HG03469 (cell line): ENCODE data around the gene CASQ2.
"Not testable (repeated sequence)": the region's sequence is repeated elsewhere in the genome, so short reads cannot be mapped to it uniquely, and the experiment has no call there.

Source experiments
- ATAC-seq: cut with Tn5 transposase; IDR thresholded peaks from one replicate; pipeline ENCODE4 v1.9.1; 2021; ENCODE audit warnings: mild to moderate bottlenecking, moderate library complexity, moderate number of reproducible peaks; ENCODE audit not compliant: unreplicated experiment

CASQ2 gene

GRCh38 chr1:115781851-115782250, 13.3 kb upstream of the CASQ2 start:
- no peak for ATAC-seq

- ATAC-seq, result no peak
Measured at GRCh38 chr1:115781343-115781742, 12.8 kb upstream of the CASQ2 start.

GRCh38 chr1:115780655-115781054, 12.1 kb upstream of the CASQ2 start:
- not testable (repeated sequence) for ATAC-seq

- ATAC-seq, result not testable (repeated sequence)
Measured at GRCh38 chr1:115779075-115779474, 10.6 kb upstream of the CASQ2 start.

GRCh38 chr1:115771847-115772457, 3.4 kb upstream of the CASQ2 start:
- ATAC-seq, result peak; percentile 78

GRCh38 chr1:115771094-115771846, 2.8 kb upstream of the CASQ2 start:
- ATAC-seq, result no peak

GRCh38 chr1:115767403-115767802, 1.1 kb downstream of the CASQ2 start:
- no peak for ATAC-seq

GRCh38 chr1:115765091-115765490, 3.4 kb downstream of the CASQ2 start:
- no peak for ATAC-seq

- ATAC-seq, result no peak
Measured at GRCh38 chr1:115764541-115764940, 4.0 kb downstream of the CASQ2 start.

GRCh38 chr1:115762779-115763178, 5.7 kb downstream of the CASQ2 start:
- no peak for ATAC-seq

- no peak for ATAC-seq
Measured at GRCh38 chr1:115761601-115762302, 6.8 kb downstream of the CASQ2 start.

GRCh38 chr1:115757856-115758255, 10.7 kb downstream of the CASQ2 start:
- no peak for ATAC-seq

- no peak for ATAC-seq
Measured at GRCh38 chr1:115757326-115757725, 11.2 kb downstream of the CASQ2 start.

- ATAC-seq, result no peak
Measured at GRCh38 chr1:115755456-115756370, 12.8 kb downstream of the CASQ2 start.

GRCh38 chr1:115753830-115754229, 14.7 kb downstream of the CASQ2 start:
- no peak for ATAC-seq

- no peak for ATAC-seq
Measured at GRCh38 chr1:115753361-115753760, 15.2 kb downstream of the CASQ2 start.

- no peak for ATAC-seq
Measured at GRCh38 chr1:115748401-115749150, 19.9 kb downstream of the CASQ2 start.

- no peak for ATAC-seq
Measured at GRCh38 chr1:115746021-115746690, 22.4 kb downstream of the CASQ2 start.

- no peak for ATAC-seq
Measured at GRCh38 chr1:115744646-115745275, 23.8 kb downstream of the CASQ2 start.
